Stimulated activated CD4-positive, alpha-beta T cell treated with anti-CD3 and anti-CD28 coated beads, TNF-alpha, amount 100 ng/mL, for 4 hours (primary cell): Measurements from ENCODE around the gene MRNIP.

Source experiments
- DNase-seq, 3 experiments: peaks; one replicate each; pipeline ENCODE4 v3.0.0-alpha.2; 2020; ENCODE audit warnings: low read depth in 3 of 3

MRNIP gene

DNA sequence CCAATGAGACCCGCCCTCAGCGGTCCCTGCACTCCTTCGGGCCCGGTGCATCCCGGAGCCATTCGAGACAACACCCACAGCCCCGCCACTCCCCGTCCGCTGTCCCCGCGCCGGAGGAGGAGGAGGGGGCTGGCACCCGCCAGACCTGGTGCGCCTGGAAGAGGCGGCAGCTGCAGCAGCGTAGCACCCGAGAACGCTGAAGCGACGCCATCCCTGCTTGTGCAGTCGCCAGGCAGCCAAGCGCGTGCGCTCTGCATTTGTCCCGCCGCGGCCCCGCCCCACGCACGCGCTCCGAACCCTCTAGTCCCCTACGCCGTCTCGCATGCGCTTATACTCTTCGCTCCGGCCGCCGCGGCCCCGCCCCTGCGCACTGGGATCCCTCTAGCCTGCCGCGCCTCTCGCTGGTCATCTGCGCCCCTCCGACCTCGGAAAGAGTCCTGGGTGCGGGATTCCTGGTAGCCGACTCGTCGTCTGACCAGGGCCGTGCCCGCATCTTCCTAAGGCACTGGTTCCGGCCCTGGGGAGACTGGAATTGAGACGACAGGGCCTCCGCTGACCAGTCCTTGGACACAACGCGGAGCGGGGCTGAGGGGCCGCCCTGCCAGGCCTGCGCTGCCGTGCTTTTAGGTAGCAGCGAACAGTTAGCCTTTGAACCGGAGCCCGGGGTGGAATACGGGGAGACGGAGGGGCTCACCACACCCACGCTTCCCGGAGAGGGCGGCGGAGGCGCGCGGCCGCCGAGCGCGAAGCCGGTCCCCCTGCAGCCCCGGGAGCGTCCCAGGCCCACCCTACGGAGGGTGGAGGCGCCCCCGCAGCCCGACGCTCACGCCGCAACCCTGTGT is at the start of gene MRNIP:
MRNIP (minus strand) TSS at position 232 of the 842 bp plus-strand sequence; CDS start at position 211, 21 bp downstream.
- DNase-seq, result peak; percentile 82 to 85 (median 84)

DNA sequence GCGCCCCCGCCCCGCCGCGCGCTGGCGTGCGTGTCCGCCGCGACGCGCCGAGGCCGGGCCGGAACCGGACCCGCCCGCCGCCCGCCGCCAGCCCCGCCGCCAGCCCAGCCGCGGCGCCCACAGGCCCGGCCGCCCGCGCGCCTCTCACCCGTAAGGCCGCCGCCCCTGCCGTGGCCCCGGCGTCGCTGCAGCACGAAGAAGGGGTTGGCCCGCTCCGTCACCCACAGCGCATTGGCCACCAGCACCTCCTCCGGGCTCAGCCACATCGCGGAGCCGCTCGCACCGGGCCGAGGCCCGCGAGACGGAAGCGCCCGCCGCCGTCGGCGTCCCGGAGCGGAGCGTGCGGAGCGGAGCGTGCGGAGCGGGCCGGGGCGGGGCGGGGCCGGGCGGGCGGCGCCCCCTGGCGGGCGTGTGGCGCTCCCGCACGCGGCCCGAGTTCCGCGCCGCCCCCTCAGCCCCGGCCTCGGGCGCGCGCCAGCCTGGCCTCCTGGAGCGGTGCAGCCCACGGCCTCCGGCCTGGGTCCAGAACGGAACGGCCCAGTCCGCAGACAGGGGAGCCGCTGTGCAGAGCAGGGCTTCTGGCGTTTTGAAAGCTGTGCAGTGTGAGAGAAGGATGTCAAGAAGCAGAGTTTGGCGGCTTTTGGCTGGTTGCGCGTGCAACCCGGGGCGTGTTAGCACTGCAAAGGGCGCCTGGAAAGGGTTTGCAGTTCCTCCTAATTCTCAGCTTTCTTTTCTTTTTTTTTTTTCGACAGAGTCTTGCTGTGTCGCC is 49.1 kb upstream of the MRNIP start, which contains the start of gene TBC1D9B:
TBC1D9B (minus strand) TSS at position 342 of the 769 bp plus-strand sequence; CDS start at position 266, 76 bp downstream.
- peak; percentile 47 to 68 (median 50) for DNase-seq

DNA sequence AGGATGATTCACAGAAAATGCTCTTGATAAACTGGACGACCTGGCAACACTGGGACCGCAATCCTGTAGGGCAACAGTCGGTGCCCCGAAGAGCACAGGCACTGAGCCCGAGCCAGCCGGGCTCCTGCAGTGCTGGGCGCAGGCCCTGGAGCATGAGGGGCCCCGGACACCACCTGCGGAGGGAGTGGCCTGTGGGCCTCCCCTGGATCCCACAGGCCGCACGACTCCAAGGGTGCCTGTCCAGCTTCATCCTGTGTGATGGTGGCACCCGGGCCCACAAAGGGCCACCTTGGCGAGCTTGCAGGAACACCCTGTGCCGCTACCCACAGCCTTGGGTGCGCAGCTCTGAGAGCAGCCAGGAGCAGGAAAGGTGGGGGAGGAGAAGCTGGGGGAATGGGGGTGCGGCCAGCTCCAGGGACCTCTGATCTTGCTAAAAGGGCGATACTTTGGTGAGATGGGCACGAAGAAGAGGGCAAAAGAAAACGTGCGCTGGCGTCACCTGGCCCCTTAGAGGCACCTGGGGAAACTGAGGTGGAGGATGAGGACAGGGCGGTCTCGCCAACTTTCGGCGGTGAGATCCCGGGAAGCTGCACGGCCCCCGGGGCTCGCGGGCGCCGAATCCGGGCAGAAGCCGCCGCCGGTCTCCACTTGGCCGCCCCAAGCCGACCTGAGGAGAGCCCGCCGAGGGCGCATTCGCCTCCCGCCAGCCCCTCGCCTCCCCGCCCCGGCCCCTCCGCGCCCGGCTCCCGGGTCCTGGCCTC is 48.4 kb upstream of the MRNIP start:
- DNase-seq, result peak in 1 of 3 experiments; percentile 14

- DNase-seq, result no peak
Observed at GRCh38 chr5:179906294-179906794, 47.7 kb upstream of the MRNIP start.

DNA sequence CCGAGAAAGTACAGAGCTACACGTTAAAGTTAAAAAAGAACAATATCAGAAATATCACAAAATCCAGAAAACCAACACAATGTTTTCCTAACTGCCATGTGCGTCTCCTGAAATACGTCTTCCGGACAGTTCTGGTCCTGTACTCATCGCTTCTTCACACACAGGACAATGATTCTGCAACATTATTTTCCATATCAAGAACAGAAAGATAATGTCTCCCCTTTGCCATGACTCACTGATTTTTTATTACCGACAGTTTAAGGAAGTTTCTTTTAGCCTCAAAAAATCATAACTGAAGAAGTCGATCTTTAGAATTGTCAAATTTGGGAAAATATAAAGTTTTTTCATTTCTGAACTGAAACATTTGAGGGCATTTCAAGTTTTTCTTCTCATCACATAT is 46.5 kb upstream of the MRNIP start:
- DNase-seq, result no peak

DNA sequence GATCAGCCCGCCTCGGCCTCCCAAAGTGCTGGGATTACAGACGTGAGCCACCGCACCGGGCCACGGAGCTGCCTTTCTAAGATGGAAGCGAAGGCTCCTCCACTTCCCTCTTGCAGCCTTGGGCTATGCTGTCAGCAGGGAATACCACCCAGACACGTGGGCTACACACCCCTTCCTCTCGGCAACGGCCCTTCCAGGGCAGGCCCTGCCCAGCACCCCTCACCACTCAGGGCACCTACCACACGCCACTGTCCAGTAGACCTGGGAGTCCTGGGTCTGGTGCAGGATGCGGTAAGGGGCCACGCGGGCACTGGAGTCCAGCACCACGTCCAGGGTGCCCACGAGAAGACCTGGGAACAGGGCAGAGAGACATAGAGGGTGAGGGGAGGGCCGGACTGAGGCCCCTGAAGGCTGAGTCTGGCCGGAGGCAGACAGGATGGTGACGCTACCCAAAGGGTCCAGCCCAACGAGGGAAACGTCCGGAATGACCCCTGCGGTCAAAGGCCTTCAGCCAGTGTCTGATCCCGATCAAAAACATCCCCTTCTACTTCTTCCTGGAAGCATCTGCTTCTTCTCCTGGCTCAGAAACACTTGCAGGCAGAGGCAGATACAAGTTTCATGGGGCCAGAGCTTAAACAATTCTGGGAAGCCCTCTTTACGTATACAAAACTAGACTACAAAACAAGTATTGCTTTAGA is 46.0 kb upstream of the MRNIP start:
- no peak for DNase-seq

GRCh38 chr5:179902763-179903158 is 44.1 kb upstream of the MRNIP start:
- DNase-seq, result no peak

- no peak for DNase-seq
Observed at GRCh38 chr5:179901915-179902762, 43.5 kb upstream of the MRNIP start.

- no peak for DNase-seq
Observed at GRCh38 chr5:179901462-179901861, 42.8 kb upstream of the MRNIP start.

- no peak for DNase-seq
Observed at GRCh38 chr5:179900711-179901110, 42.1 kb upstream of the MRNIP start.

GRCh38 chr5:179900206-179900605 is 41.6 kb upstream of the MRNIP start:
- DNase-seq, result no peak

- DNase-seq, result no peak
Observed at GRCh38 chr5:179895861-179896260, 37.2 kb upstream of the MRNIP start.

- no peak for DNase-seq
Observed at GRCh38 chr5:179893958-179894895, 35.6 kb upstream of the MRNIP start.

GRCh38 chr5:179893076-179893957 is 34.7 kb upstream of the MRNIP start:
- no peak for DNase-seq

- DNase-seq, result no peak
Observed at GRCh38 chr5:179892255-179892654, 33.6 kb upstream of the MRNIP start.

GRCh38 chr5:179890751-179891682 is 32.4 kb upstream of the MRNIP start:
- no peak for DNase-seq

DNA sequence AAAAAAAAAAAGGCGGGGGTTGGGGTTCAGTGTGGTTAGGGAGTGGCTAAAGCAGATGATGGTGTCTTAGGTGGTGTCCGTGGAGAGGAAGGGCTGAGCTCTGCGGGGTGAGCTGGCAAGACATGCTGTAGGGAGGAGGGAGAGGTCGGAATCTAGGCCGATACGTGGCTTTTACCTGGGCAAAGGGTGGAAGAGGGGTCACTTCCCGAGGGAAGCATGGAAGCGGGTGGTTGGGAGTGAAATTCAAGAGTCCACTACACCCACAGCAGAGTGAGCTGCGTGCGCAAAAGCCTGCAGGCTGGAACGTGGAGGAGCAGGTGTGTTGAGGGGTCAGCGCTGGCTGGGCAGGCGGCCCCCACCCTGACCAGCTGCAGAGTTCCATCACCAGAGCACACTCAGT is 31.3 kb upstream of the MRNIP start:
- DNase-seq, result no peak
